Endodermal cell (in vitro differentiated cells): ENCODE data around the gene SMOC2. TPM values are rescaled to one million over a fixed set of nuclear protein-coding genes. Genes with fewer than 3 reads are reported as not detected.

Experiments used
- DNase-seq: peaks from one replicate; pipeline ENCODE4 v3.0.0-alpha.2; 2017
- H3K27ac ChIP-seq: 2 replicates; pipeline ENCODE4 v1.5.1; 2013; ENCODE audit warnings: mild to moderate bottlenecking, low read depth, low read length, moderate library complexity
- H3K27me3 ChIP-seq: 2 replicates; pipeline ENCODE4 v1.6.1; 2013; ENCODE audit warnings: mild to moderate bottlenecking, low read length, moderate library complexity; ENCODE audit not compliant: insufficient read depth, control insufficient read depth, poor library complexity, severe bottlenecking
- H3K36me3 ChIP-seq: 2 replicates; pipeline ENCODE4 v1.7.0; 2013; ENCODE audit warnings: mild to moderate bottlenecking, low read length, moderate library complexity; ENCODE audit not compliant: control insufficient read depth, insufficient read depth
- H3K4me1 ChIP-seq: one replicate; pipeline ENCODE4 v1.7.0; 2013; ENCODE audit warnings: low read length; ENCODE audit not compliant: control insufficient read depth, insufficient read depth
- H3K4me3 ChIP-seq: 2 replicates; pipeline ENCODE4 v1.5.1; 2013; ENCODE audit warnings: mild to moderate bottlenecking, low read length, moderate library complexity
- H3K9ac ChIP-seq: 2 replicates; pipeline ENCODE4 v1.6.1; 2013; ENCODE audit warnings: mild to moderate bottlenecking, low read length, moderate library complexity; ENCODE audit not compliant: poor library complexity, severe bottlenecking; ENCODE audit errors: extremely low read depth
- H3K9me3 ChIP-seq: 2 replicates; pipeline ENCODE4 v1.6.1; 2013; ENCODE audit warnings: mild to moderate bottlenecking, low read length, moderate library complexity; ENCODE audit not compliant: control insufficient read depth
- H3K27ac Mint-ChIP-seq: 2 replicates; pipeline ENCODE4 v1.8.0; 2020; ENCODE audit warnings: mixed read lengths
- H3K27me3 Mint-ChIP-seq: 2 replicates; pipeline ENCODE4 v1.8.0; 2021; ENCODE audit warnings: mild to moderate bottlenecking, mixed read lengths; ENCODE audit not compliant: insufficient read depth
- H3K36me3 Mint-ChIP-seq: 2 replicates; pipeline ENCODE4 v1.8.0; 2020; ENCODE audit warnings: low read depth, mixed read lengths
- H3K4me1 Mint-ChIP-seq: 2 replicates; pipeline ENCODE4 v1.8.0; 2020; ENCODE audit warnings: mixed read lengths
- H3K4me3 Mint-ChIP-seq: 2 replicates; pipeline ENCODE4 v1.8.0; 2020; ENCODE audit warnings: mild to moderate bottlenecking, moderate library complexity, mixed read lengths
- H3K9me3 Mint-ChIP-seq: 2 replicates; pipeline ENCODE4 v1.8.0; 2020; ENCODE audit warnings: mild to moderate bottlenecking, mixed read lengths
- WGBS, 2 experiments: methylation state at CpG; one replicate each; pipeline versions ENCODE4 v1.1.5 to v1.1.7; 2013; ENCODE audit warnings: missing lambda C conversion rate in 2 of 2, mixed read lengths in 1 of 2; ENCODE audit not compliant: insufficient coverage in 1 of 2, insufficient read length in 1 of 2; 5-methylcytosine and 5-hydroxymethylcytosine counted together
- total RNA-seq, 2 donors: library from RNA; stranded (reverse); fragmentation: NEBNext Ultra II Directional in 1 of 2; extraction: Animal tissue kit (Norgen Biotek cat#: 25700) in 1 of 2; gene quantifications; 2 replicates in 1 of 2; 3 replicates in 1 of 2; pipeline ENCODE4 v1.2.1, GENCODE V29; 2021
- TF ChIP-seq, protein P1 (sequence below): fragments of 200-600 bp; sonication (generic); conservative IDR thresholded peaks from 2 replicates; pipeline ENCODE4 v1.5.0; 2021; ENCODE audit warnings: antibody characterized with exemption, mild to moderate bottlenecking

The SMOC2 gene
- total RNA-seq, 2 donors from 2014 or later = 0.20 TPM; not detected in 1

DNA sequence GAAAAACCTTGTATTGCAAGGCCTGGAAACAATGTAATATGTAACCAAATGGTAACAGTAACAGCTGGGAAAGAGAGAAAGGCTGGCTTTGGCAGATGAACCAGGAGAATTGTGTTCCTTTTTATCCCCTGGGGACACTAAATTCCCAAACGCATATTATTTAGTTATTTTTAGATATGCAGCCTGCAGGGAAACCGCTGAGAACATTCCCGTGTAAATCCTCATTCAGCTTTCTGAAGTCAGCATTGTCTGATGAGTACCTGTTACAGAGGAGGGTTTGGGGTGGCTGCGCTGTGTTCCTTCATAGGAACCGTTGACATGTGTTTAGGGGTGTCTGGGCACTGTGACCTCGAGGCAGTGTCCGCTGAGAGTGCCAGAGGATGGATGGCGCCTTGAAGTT, 101.3 kb downstream of the SMOC2 start:
- H3K4me1 ChIP-seq = no peaks in the 10 kb centered on the region
- Mint-ChIP-seq H3K4me3 (no peak overlapping the region), H3K4me1 (peaks cover 14% of the 10 kb centered on the region), H3K27ac (no peak overlapping the region), H3K9me3 (no peaks in the 10 kb centered on the region), H3K36me3 (no peaks in the 10 kb centered on the region), H3K27me3 (no peaks in the 10 kb centered on the region)
- no peaks in the 10 kb centered on the region for H3K9me3 ChIP-seq
- no peaks in the 10 kb centered on the region for H3K36me3 ChIP-seq
- no peaks in the 10 kb centered on the region for H3K27me3 ChIP-seq
- H3K9ac ChIP-seq = no peak overlapping the region
- H3K27ac ChIP-seq = no peak overlapping the region
- DNase-seq = no peak
- 85% methylated on average over 8 of the region's 8 CpGs; no CpG with 5 or more reads in 1 of the 2 experiments for WGBS, 2 experiments
- H3K4me3 ChIP-seq = no peak overlapping the region
- TF ChIP-seq, protein P1, sequence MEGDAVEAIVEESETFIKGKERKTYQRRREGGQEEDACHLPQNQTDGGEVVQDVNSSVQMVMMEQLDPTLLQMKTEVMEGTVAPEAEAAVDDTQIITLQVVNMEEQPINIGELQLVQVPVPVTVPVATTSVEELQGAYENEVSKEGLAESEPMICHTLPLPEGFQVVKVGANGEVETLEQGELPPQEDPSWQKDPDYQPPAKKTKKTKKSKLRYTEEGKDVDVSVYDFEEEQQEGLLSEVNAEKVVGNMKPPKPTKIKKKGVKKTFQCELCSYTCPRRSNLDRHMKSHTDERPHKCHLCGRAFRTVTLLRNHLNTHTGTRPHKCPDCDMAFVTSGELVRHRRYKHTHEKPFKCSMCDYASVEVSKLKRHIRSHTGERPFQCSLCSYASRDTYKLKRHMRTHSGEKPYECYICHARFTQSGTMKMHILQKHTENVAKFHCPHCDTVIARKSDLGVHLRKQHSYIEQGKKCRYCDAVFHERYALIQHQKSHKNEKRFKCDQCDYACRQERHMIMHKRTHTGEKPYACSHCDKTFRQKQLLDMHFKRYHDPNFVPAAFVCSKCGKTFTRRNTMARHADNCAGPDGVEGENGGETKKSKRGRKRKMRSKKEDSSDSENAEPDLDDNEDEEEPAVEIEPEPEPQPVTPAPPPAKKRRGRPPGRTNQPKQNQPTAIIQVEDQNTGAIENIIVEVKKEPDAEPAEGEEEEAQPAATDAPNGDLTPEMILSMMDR = no peak

DNA sequence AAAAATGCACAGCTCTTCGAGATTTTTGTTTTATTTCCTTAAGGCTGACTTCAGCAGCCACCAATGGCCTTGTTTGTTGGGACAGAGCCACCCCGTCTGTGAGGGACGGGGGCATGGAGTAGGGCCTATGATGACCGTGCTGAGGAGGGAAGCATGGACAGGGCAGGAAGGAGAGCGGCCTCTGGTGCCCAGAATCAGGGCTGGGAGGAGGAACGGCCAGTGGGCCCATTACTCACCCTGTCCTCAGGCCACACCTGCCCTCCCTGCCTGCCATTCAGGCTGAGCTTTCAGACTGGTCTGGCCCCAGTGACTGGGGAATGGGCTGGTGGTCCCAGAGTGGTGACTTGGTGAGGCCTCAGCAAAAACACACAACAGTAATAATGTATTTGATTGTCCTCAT, 104.4 kb downstream of the SMOC2 start:
- Histone ChIP-seq H3K36me3 (no peaks in the 10 kb centered on the region), H3K27me3 (no peaks in the 10 kb centered on the region), H3K9me3 (no peaks in the 10 kb centered on the region), H3K4me3 (no peak overlapping the region), H3K9ac (no peak overlapping the region), H3K4me1 (no peaks in the 10 kb centered on the region), H3K27ac (no peak overlapping the region)
- no peak overlapping the region for H3K27ac Mint-ChIP-seq
- TF ChIP-seq, protein P1 = no peak
- WGBS, 2 experiments = 79 to 89% methylated on average over 4 to 6 of the region's 6 CpGs
- peaks cover 11% of the 10 kb centered on the region for H3K4me1 Mint-ChIP-seq
- H3K27me3 Mint-ChIP-seq = no peaks in the 10 kb centered on the region
- no peak for DNase-seq
- H3K9me3 Mint-ChIP-seq = no peaks in the 10 kb centered on the region
- no peaks in the 10 kb centered on the region for H3K36me3 Mint-ChIP-seq
- H3K4me3 Mint-ChIP-seq = no peak overlapping the region

DNA sequence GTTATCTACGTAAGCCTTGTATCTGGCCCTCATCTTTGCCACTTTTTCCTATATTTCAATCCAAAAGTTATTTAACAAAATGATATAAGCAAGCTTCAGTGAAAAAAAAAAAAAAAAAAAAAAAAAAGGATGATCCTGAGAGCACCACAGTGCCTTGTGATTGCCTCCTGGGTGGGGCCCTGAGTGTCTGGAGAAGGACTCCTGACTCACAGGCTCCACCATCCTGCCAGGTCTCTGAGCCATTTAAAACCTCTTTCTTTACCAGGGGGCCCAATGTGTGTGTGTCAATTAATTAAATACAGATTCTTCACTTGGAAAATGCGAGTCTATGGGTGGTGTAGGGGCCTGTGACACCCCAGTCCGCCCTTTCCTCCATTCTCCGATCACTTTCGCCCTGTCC, 105.2 kb downstream of the SMOC2 start:
- Mint-ChIP-seq H3K4me1 (peaks cover 4% of the 10 kb centered on the region), H3K36me3 (no peaks in the 10 kb centered on the region), H3K4me3 (no peak overlapping the region), H3K27me3 (no peaks in the 10 kb centered on the region), H3K9me3 (no peaks in the 10 kb centered on the region), H3K27ac (no peak overlapping the region)
- Histone ChIP-seq H3K9ac (no peak overlapping the region), H3K4me1 (no peaks in the 10 kb centered on the region), H3K27ac (no peak overlapping the region), H3K27me3 (no peaks in the 10 kb centered on the region), H3K9me3 (no peaks in the 10 kb centered on the region), H3K4me3 (no peak overlapping the region), H3K36me3 (no peaks in the 10 kb centered on the region)
- 87 to 100% methylated on average over 2 to 5 of the region's 5 CpGs for WGBS, 2 experiments
- DNase-seq = no peak
- TF ChIP-seq, protein P1 = no peak
